Measurements from ENCODE around the gene NTRK2.
"Not testable (repeated sequence)": the region's sequence is repeated elsewhere in the genome, so short reads cannot be mapped to it uniquely, and the experiment has no call there.

- not testable (repeated sequence) for TF ChIP-seq KLF1 (tag by site-specific recombination; IDR thresholded peaks at IDR 0.05); ZNF629 (tag by site-specific recombination; IDR thresholded peaks at IDR 0.05); ZBTB1 (tag by site-specific recombination; IDR thresholded peaks at IDR 0.05); PBX3 (CRISPR knock-in tag; IDR thresholded peaks at IDR 0.05); ZSCAN16 (tag by site-specific recombination; IDR thresholded peaks at IDR 0.05); ZNF707 (tag by site-specific recombination; IDR thresholded peaks at IDR 0.05); ZNF423 (tag by site-specific recombination; IDR thresholded peaks at IDR 0.05); ZNF274 (IDR thresholded peaks at IDR 0.05; ENCODE audit: low read length); ZNF274 (tag by site-specific recombination; IDR thresholded peaks at IDR 0.05; ENCODE audit: borderline replicate concordance); ZNF280D (tag by site-specific recombination; IDR thresholded peaks at IDR 0.05)
- TF ChIP-seq, protein P1, sequence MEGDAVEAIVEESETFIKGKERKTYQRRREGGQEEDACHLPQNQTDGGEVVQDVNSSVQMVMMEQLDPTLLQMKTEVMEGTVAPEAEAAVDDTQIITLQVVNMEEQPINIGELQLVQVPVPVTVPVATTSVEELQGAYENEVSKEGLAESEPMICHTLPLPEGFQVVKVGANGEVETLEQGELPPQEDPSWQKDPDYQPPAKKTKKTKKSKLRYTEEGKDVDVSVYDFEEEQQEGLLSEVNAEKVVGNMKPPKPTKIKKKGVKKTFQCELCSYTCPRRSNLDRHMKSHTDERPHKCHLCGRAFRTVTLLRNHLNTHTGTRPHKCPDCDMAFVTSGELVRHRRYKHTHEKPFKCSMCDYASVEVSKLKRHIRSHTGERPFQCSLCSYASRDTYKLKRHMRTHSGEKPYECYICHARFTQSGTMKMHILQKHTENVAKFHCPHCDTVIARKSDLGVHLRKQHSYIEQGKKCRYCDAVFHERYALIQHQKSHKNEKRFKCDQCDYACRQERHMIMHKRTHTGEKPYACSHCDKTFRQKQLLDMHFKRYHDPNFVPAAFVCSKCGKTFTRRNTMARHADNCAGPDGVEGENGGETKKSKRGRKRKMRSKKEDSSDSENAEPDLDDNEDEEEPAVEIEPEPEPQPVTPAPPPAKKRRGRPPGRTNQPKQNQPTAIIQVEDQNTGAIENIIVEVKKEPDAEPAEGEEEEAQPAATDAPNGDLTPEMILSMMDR (tag by site-specific recombination; IDR thresholded peaks at IDR 0.05), result not testable (repeated sequence)
- TF ChIP-seq, protein P2, sequence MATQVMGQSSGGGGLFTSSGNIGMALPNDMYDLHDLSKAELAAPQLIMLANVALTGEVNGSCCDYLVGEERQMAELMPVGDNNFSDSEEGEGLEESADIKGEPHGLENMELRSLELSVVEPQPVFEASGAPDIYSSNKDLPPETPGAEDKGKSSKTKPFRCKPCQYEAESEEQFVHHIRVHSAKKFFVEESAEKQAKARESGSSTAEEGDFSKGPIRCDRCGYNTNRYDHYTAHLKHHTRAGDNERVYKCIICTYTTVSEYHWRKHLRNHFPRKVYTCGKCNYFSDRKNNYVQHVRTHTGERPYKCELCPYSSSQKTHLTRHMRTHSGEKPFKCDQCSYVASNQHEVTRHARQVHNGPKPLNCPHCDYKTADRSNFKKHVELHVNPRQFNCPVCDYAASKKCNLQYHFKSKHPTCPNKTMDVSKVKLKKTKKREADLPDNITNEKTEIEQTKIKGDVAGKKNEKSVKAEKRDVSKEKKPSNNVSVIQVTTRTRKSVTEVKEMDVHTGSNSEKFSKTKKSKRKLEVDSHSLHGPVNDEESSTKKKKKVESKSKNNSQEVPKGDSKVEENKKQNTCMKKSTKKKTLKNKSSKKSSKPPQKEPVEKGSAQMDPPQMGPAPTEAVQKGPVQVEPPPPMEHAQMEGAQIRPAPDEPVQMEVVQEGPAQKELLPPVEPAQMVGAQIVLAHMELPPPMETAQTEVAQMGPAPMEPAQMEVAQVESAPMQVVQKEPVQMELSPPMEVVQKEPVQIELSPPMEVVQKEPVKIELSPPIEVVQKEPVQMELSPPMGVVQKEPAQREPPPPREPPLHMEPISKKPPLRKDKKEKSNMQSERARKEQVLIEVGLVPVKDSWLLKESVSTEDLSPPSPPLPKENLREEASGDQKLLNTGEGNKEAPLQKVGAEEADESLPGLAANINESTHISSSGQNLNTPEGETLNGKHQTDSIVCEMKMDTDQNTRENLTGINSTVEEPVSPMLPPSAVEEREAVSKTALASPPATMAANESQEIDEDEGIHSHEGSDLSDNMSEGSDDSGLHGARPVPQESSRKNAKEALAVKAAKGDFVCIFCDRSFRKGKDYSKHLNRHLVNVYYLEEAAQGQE (tag by site-specific recombination; IDR thresholded peaks at IDR 0.05), result not testable (repeated sequence)
Observed at GRCh38 chr9:84898618-84899017, 229.1 kb downstream of the NTRK2 start.

Measured in HEK293 (cell line).